ENCODE data around the gene HBM.
"Not testable (repeated sequence)": the region's sequence is repeated elsewhere in the genome, so short reads cannot be mapped to it uniquely, and the experiment has no call there.

Gene HBM

GRCh38 chr16:170788-171187 lies 5.0 kb downstream of the HBM start:
- H3K27ac ChIP-seq (ENCODE audit: low read depth, low read length) = no peak overlapping the region
- no peak overlapping the region for H3K4me3 ChIP-seq (ENCODE audit: low read length)
- H3K36me3 ChIP-seq (ENCODE audit: insufficient read depth, low read length) = no peaks in the 10 kb centered on the region
- WGBS = 85% methylated on average over 1 of the region's 1 CpG
- no peak overlapping the region for H3K9ac ChIP-seq (ENCODE audit: low read depth, low read length)
- H3K27me3 ChIP-seq (ENCODE audit: insufficient read depth, low read length) = peaks cover 90% of the 10 kb centered on the region
- no peaks in the 10 kb centered on the region for H3K9me3 ChIP-seq (ENCODE audit: insufficient read depth, low read depth, low read length)
- H3K4me1 ChIP-seq (ENCODE audit: insufficient read depth, low read length) = peaks cover 13% of the 10 kb centered on the region

- no CpG with 5 or more reads among the region's 74 CpGs for WGBS
- H3K4me3 ChIP-seq (ENCODE audit: low read length); H3K4me1 ChIP-seq (ENCODE audit: insufficient read depth, low read length); H3K9me3 ChIP-seq (ENCODE audit: insufficient read depth, low read depth, low read length); H3K9ac ChIP-seq (ENCODE audit: low read depth, low read length); H3K27ac ChIP-seq (ENCODE audit: low read depth, low read length); H3K36me3 ChIP-seq (ENCODE audit: insufficient read depth, low read length): not testable (repeated sequence)
- H3K27me3 ChIP-seq (ENCODE audit: insufficient read depth, low read length) = peaks cover 85% of the 10 kb centered on the region
These were observed 6.7 kb downstream of the HBM start, which contains the start of gene HBA2 for GRCh38 chr16:172374-172941. HBA2 (plus strand) TSS chr16:172876; CDS start chr16:172913, 37 bp downstream.

DNA sequence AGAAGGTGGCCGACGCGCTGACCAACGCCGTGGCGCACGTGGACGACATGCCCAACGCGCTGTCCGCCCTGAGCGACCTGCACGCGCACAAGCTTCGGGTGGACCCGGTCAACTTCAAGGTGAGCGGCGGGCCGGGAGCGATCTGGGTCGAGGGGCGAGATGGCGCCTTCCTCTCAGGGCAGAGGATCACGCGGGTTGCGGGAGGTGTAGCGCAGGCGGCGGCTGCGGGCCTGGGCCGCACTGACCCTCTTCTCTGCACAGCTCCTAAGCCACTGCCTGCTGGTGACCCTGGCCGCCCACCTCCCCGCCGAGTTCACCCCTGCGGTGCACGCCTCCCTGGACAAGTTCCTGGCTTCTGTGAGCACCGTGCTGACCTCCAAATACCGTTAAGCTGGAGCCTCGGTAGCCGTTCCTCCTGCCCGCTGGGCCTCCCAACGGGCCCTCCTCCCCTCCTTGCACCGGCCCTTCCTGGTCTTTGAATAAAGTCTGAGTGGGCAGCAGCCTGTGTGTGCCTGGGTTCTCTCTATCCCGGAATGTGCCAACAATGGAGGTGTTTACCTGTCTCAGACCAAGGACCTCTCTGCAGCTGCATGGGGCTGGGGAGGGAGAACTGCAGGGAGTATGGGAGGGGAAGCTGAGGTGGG lies 7.6 kb downstream of the HBM start:
- WGBS = 10% methylated on average over 30 of the region's 44 CpGs
- not testable (repeated sequence) for H3K27ac ChIP-seq (ENCODE audit: low read depth, low read length); H3K36me3 ChIP-seq (ENCODE audit: insufficient read depth, low read length); H3K9ac ChIP-seq (ENCODE audit: low read depth, low read length); H3K4me3 ChIP-seq (ENCODE audit: low read length); H3K4me1 ChIP-seq (ENCODE audit: insufficient read depth, low read length); H3K9me3 ChIP-seq (ENCODE audit: insufficient read depth, low read depth, low read length)
- peaks cover 85% of the 10 kb centered on the region for H3K27me3 ChIP-seq (ENCODE audit: insufficient read depth, low read length)

GRCh38 chr16:173928-174769 lies 8.4 kb downstream of the HBM start:
- not testable (repeated sequence) for H3K9me3 ChIP-seq (ENCODE audit: insufficient read depth, low read depth, low read length); H3K9ac ChIP-seq (ENCODE audit: low read depth, low read length); H3K4me3 ChIP-seq (ENCODE audit: low read length); H3K4me1 ChIP-seq (ENCODE audit: insufficient read depth, low read length); H3K27ac ChIP-seq (ENCODE audit: low read depth, low read length); H3K36me3 ChIP-seq (ENCODE audit: insufficient read depth, low read length)
- peaks cover 85% of the 10 kb centered on the region for H3K27me3 ChIP-seq (ENCODE audit: insufficient read depth, low read length)
- WGBS = 23% methylated on average over 6 of the region's 13 CpGs

GRCh38 chr16:175011-175949 lies 9.5 kb downstream of the HBM start:
- H3K27ac ChIP-seq (ENCODE audit: low read depth, low read length) = no peak overlapping the region
- peaks cover under 1% of the 10 kb centered on the region; the same call in 1 of the 2 replicates for H3K4me1 ChIP-seq (ENCODE audit: insufficient read depth, low read length)
- 35% methylated on average over 7 of the region's 8 CpGs for WGBS
- peaks cover 86% of the 10 kb centered on the region for H3K27me3 ChIP-seq (ENCODE audit: insufficient read depth, low read length)
- no peak overlapping the region for H3K4me3 ChIP-seq (ENCODE audit: low read length)
- H3K9ac ChIP-seq (ENCODE audit: low read depth, low read length) = no peak overlapping the region
- no peaks in the 10 kb centered on the region for H3K36me3 ChIP-seq (ENCODE audit: insufficient read depth, low read length)
- H3K9me3 ChIP-seq (ENCODE audit: insufficient read depth, low read depth, low read length) = no peaks in the 10 kb centered on the region

GRCh38 chr16:176006-176405 lies 10.2 kb downstream of the HBM start:
- not testable (repeated sequence) for H3K27ac ChIP-seq (ENCODE audit: low read depth, low read length); H3K4me3 ChIP-seq (ENCODE audit: low read length); H3K36me3 ChIP-seq (ENCODE audit: insufficient read depth, low read length); H3K9me3 ChIP-seq (ENCODE audit: insufficient read depth, low read depth, low read length); H3K9ac ChIP-seq (ENCODE audit: low read depth, low read length); H3K4me1 ChIP-seq (ENCODE audit: insufficient read depth, low read length)
- 2% methylated on average over 13 of the region's 39 CpGs for WGBS
- peaks cover 86% of the 10 kb centered on the region for H3K27me3 ChIP-seq (ENCODE audit: insufficient read depth, low read length)

- not testable (repeated sequence) for H3K9ac ChIP-seq (ENCODE audit: low read depth, low read length); H3K27ac ChIP-seq (ENCODE audit: low read depth, low read length); H3K9me3 ChIP-seq (ENCODE audit: insufficient read depth, low read depth, low read length); H3K4me1 ChIP-seq (ENCODE audit: insufficient read depth, low read length); H3K4me3 ChIP-seq (ENCODE audit: low read length); H3K36me3 ChIP-seq (ENCODE audit: insufficient read depth, low read length)
- H3K27me3 ChIP-seq (ENCODE audit: insufficient read depth, low read length) = peaks cover 82% of the 10 kb centered on the region
- 9% methylated on average over 38 of the region's 88 CpGs for WGBS
These were observed 11.0 kb downstream of the HBM start, which contains the start of gene HBA1 for GRCh38 chr16:176477-177382. HBA1 (plus strand) TSS chr16:176680; CDS start chr16:176717, 37 bp downstream.

DNA sequence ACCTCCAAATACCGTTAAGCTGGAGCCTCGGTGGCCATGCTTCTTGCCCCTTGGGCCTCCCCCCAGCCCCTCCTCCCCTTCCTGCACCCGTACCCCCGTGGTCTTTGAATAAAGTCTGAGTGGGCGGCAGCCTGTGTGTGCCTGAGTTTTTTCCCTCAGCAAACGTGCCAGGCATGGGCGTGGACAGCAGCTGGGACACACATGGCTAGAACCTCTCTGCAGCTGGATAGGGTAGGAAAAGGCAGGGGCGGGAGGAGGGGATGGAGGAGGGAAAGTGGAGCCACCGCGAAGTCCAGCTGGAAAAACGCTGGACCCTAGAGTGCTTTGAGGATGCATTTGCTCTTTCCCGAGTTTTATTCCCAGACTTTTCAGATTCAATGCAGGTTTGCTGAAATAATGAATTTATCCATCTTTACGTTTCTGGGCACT lies 11.6 kb downstream of the HBM start:
- WGBS = 17% methylated on average over 13 of the region's 13 CpGs
- Histone ChIP-seq H3K4me1 (ENCODE audit: insufficient read depth, low read length) (no peaks in the 10 kb centered on the region), H3K9ac (ENCODE audit: low read depth, low read length) (no peak overlapping the region), H3K27me3 (ENCODE audit: insufficient read depth, low read length) (peaks cover 77% of the 10 kb centered on the region), H3K9me3 (ENCODE audit: insufficient read depth, low read depth, low read length) (no peaks in the 10 kb centered on the region), H3K4me3 (ENCODE audit: low read length) (no peak overlapping the region), H3K27ac (ENCODE audit: low read depth, low read length) (no peak overlapping the region), H3K36me3 (ENCODE audit: insufficient read depth, low read length) (no peaks in the 10 kb centered on the region)

GRCh38 chr16:177981-178667 lies 12.3 kb downstream of the HBM start:
- WGBS = 73% methylated on average over 11 of the region's 11 CpGs
- no peak overlapping the region for H3K27ac ChIP-seq (ENCODE audit: low read depth, low read length)
- H3K9ac ChIP-seq (ENCODE audit: low read depth, low read length) = no peak overlapping the region
- peaks cover 76% of the 10 kb centered on the region for H3K27me3 ChIP-seq (ENCODE audit: insufficient read depth, low read length)
- H3K4me3 ChIP-seq (ENCODE audit: low read length) = no peak overlapping the region
- no peaks in the 10 kb centered on the region for H3K36me3 ChIP-seq (ENCODE audit: insufficient read depth, low read length)
- no peaks in the 10 kb centered on the region for H3K9me3 ChIP-seq (ENCODE audit: insufficient read depth, low read depth, low read length)
- no peaks in the 10 kb centered on the region for H3K4me1 ChIP-seq (ENCODE audit: insufficient read depth, low read length)

- H3K4me1 ChIP-seq (ENCODE audit: insufficient read depth, low read length) = no peaks in the 10 kb centered on the region
- no peak overlapping the region for H3K4me3 ChIP-seq (ENCODE audit: low read length)
- peaks cover 71% of the 10 kb centered on the region for H3K27me3 ChIP-seq (ENCODE audit: insufficient read depth, low read length)
- H3K9ac ChIP-seq (ENCODE audit: low read depth, low read length) = no peak overlapping the region
- no peak overlapping the region for H3K27ac ChIP-seq (ENCODE audit: low read depth, low read length)
- H3K9me3 ChIP-seq (ENCODE audit: insufficient read depth, low read depth, low read length) = no peaks in the 10 kb centered on the region
- 88% methylated on average over 11 of the region's 11 CpGs for WGBS
- H3K36me3 ChIP-seq (ENCODE audit: insufficient read depth, low read length) = no peaks in the 10 kb centered on the region
These were observed 12.9 kb downstream of the HBM start for GRCh38 chr16:178668-179015.
